Smooth muscle cell of the coronary artery (primary cell): ENCODE measurements around the gene RAD51D. TPM values are rescaled to one million over a fixed set of nuclear protein-coding genes. Genes with fewer than 3 reads are reported as not detected.

Source experiments
- total RNA-seq: library from RNA; depleted of rRNA; stranded (reverse); fragments of >200 nt; gene quantifications from 2 replicates; pipeline ENCODE4 v1.2.3, GENCODE V29; 2014; ENCODE audit warnings: low replicate concordance

RAD51D gene
- 3.5 and 8.4 TPM in 2 replicates for total RNA-seq

DNA sequence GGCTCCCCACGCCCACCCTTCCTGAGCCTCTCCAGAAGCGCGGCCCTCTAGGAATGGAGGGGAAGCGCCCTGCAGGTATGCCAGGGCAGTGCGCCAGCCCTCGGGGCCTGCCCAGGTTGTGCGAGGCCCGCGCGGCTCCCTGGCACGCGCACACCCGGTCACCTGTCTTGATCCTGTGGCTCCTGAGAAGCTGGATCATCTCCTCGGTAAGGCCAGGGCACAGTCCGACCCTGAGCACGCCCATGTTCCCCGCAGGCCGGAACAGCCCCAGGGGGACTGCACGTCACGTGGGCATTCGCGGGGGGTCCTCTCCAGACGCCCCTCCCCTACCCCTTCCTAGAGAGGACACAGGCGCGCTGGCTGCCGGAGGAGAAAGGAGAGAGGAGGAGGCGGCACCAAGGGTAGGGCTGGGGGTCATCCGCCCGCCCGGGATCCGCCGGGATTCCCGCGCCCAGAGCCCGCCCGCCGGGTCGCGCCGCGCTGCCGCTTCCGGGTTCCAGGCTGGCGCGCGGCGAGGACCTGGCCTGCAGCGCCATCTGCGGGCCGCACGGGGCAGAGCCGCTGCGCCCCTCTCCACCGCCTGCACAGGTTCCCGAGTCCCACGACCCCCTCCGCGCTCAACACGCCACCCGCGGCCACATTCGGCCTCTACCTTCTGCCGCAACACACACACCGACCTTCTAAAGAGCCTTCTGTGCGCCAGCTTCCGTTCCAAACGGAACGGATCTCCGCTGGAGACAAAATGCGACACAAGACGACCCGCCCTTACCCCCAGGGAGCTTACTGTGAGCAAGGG is at the start of gene RAD51D:
RAD51D (minus strand) TSS at position 491 of the 796 bp plus-strand sequence; CDS start at position 244, 247 bp downstream.

DNA sequence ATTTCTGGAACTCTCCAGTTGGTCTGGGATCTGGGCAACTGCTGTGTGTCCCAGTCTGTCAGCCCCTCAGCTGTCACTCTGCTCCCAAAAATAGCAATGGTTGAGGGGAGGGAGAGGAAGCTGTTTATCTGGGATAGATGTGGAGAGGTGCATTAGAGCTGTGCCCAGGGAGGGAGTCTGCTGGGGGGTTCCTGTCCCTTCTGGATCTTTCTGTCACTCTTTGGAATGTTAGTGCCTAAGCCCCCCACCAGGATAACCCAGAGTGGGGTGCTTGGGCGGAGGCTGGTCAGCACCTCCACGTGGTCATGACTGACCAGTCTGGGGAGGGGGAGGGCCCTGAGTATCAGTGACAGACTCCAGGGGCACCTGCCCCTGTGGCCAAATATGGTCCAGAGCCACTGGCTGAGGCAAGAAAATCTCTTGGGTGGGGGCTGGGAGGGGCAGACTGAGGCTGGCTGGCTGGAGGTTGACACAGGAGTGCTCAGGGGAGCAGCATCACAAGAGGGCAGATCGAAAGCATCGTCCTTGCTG is 27.8 kb upstream of the RAD51D start, which contains the start of gene UNC45B:
UNC45B (plus strand) TSS at position 443 of the 531 bp plus-strand sequence. CDS start 447 bp downstream, outside the sequence.

DNA sequence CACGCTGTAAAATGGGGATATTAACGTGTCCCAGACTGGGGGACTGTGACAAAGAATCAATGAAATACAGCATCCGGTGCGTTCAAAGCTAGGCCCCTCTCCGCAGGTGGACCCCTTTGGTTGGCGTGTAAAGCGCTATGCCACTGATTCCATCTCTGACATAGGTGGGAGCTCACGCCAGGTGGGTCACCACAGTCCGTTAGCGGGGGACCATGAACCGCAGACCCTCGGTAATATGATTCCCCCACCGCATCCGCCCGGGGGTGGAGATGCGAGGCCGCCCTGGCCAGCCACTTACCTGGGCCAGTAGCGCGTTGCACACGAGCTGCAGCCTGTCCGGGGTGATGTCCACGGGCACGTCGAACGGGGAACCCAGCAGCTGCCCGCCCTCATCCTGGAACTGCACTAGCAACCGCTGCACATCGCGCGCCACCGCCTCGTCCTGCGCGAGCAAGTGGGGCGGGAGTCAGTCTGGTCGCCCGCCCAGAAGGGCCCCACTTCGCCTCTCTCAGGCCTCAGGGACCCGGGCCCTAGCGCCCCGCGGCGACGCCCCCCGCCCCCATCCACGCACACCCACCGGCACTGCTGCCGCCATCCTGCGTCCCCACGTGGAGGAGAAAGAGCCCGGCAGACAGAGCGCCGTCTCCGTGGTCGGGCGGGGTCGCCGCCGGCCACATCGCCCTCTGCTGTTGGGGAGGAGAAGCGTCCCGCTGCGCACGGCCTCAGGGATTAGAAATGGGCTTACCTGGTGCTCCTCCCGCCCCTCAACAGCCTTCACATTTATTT is 22.2 kb upstream of the RAD51D start, which contains the start of gene NLE1:
NLE1 (minus strand) TSS at position 623 of the 786 bp plus-strand sequence; CDS start at position 595, 28 bp downstream.

DNA sequence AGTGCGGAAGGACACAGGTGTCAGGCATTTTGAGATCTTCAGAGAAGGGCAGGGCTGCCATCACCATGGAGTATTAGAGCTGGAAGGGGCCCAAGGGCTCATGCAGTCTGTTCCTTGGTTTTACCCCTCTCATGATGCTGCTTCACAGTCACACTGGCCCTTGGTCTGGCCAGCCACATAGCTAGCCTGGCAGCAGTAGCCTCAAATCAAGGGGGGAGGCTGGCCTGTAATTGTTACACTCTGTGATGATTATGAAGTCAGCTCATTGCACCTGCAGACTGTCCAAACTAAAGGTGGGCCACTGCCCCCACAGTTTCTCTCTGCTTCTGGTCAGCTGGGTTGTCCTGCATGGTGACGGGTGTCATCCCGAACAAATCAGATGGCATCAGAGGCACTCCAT is 1.7 kb upstream of the RAD51D start, which contains the start of gene FNDC8:
FNDC8 (plus strand) TSS at position 301 of the 400 bp plus-strand sequence; CDS start at position 380, 79 bp downstream.

DNA sequence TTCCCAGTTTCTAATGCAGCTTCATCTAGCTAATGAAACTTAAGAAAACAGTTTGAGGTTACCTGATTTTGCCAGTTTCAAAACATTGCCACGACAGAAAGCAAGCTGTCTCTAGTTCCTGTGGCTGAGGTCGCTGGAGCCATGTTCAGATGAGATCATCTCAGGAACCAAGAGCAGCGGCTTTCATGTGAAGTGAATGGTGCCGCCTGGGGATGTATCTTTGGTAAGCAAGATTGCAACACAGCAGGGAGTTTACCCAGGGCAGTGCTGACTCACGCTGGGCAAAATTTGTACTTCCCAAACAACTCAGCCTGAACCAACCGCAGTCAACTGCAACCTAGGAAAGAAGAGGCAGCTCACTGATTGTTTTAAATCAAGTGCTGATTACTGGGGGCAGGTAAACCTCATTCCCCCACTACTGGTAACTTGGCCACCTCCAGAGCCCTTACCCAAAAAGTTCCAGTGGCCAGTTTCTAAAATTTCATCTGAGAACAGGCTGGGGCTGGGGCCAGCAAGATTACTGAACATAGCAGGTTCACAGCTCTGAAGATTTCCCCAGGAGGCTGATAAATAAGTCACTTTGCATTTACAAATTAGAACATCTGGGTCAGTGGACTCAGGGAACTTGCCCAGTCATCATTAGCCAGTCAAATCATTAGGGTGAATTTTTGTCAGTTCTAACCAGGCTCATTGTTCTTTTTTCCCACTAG is 56.0 kb downstream of the RAD51D start, which contains the start of gene RFFL:
RFFL (minus strand) TSS at position 194 of the 710 bp plus-strand sequence. CDS start 37,154 bp downstream, outside the sequence.

Other genes starting within 250 kb of the RAD51D start
- gene CCT6B, start 158.4 kb downstream of the RAD51D start, total RNA-seq: 0.23 and 1.1 TPM in 2 replicates
- 13.4 and 18.3 TPM in 2 replicates for gene ZNF830, start 158.3 kb downstream of the RAD51D start, total RNA-seq
- gene LIG3, start 139.3 kb downstream of the RAD51D start, total RNA-seq: 41.2 and 43.3 TPM in 2 replicates
- gene RFFL, start 56.2 kb downstream of the RAD51D start, total RNA-seq: 9.8 and 12.6 TPM in 2 replicates
- gene FNDC8, start 1.8 kb upstream of the RAD51D start, total RNA-seq: not detected in 2 replicates
- gene NLE1, start 22.4 kb upstream of the RAD51D start, total RNA-seq: 16.4 and 19.3 TPM in 2 replicates
- not detected in 2 replicates for gene UNC45B, start 28.0 kb upstream of the RAD51D start, total RNA-seq
- gene SLC35G3, start 74.5 kb upstream of the RAD51D start, total RNA-seq: not detected in 2 replicates
- 56.1 and 77.1 TPM in 2 replicates for gene SLFN5, start 123.2 kb upstream of the RAD51D start, total RNA-seq